Endothelial cell of umbilical vein (primary cell): ENCODE results near the gene GSN. TPM values are rescaled to one million over a fixed set of nuclear protein-coding genes. Genes with fewer than 3 reads are reported as not detected.

ENCODE experiments used
- BruUV-seq: library from RNA; stranded (reverse); fragments of 400-500 nt; replicated peaks from 2 replicates; lab custom pipeline; 2021; lab: Mats Ljungman, UMichigan
- CTCF ChIA-PET: fragments of 300-600, 350-600 bp; sonication (Branson Sonifier 250); formaldehyde crosslinking; loops from one replicate; lab custom pipeline; 2021; ENCODE audit warnings: antibody characterized with exemption, inconsistent platforms; lab: Charles Lee
- POLR2A ChIA-PET: fragments of 300-600, 350-600 bp; sonication (Branson Sonifier 250); formaldehyde crosslinking; loops from one replicate; lab custom pipeline; 2021; ENCODE audit warnings: antibody characterized with exemption, inconsistent platforms; lab: Charles Lee
- DNase-seq: peaks from one replicate; pipeline ENCODE4 v3.0.0-alpha.2; 2011; ENCODE audit warnings: low read depth, low spot score
- FAIRE-seq: peaks from 2 replicates; lab custom pipeline; 2011; peaks lifted over from hg19 to GRCh38; lab: Jason Lieb, UNC
- H2AFZ ChIP-seq: 2 replicates; pipeline ENCODE4 v1.6.0; 2012; ENCODE audit warnings: low read depth, low read length, control low read depth, inconsistent platforms
- H3K27ac ChIP-seq: 2 replicates; pipeline ENCODE4 v1.5.1; 2011; ENCODE audit warnings: low read depth, mild to moderate bottlenecking, control low read depth, low read length, moderate library complexity; ENCODE audit not compliant: insufficient read depth
- H3K27me3 ChIP-seq, 2 experiments: 2 replicates each; pipeline versions ENCODE4 v1.6.0 to v1.6.1; 2011; ENCODE audit warnings: low read length in 2 of 2, mixed read lengths in 1 of 2; ENCODE audit not compliant: control insufficient read depth in 2 of 2, insufficient read depth in 2 of 2
- H3K36me3 ChIP-seq, 2 experiments: 2 replicates in 1 of 2; 3 replicates in 1 of 2; pipeline ENCODE4 v1.5.1; 2011; ENCODE audit warnings: low read length in 2 of 2, mild to moderate bottlenecking in 1 of 2, moderate library complexity in 1 of 2; ENCODE audit not compliant: control insufficient read depth in 2 of 2, insufficient read depth in 2 of 2; ENCODE audit errors: extremely low read depth in 1 of 2
- H3K4me1 ChIP-seq: 3 replicates; pipeline ENCODE4 v1.5.1; 2011; ENCODE audit warnings: mild to moderate bottlenecking, low read length; ENCODE audit not compliant: control insufficient read depth, insufficient read depth; ENCODE audit errors: extremely low read depth
- H3K4me2 ChIP-seq: 2 replicates; pipeline ENCODE4 v1.6.1; 2011; ENCODE audit warnings: low read length, control low read depth, mixed read lengths; ENCODE audit not compliant: insufficient read depth
- H3K4me3 ChIP-seq, 3 experiments: fragments of 200-600 bp in 1 of 3; sonication (generic), shearing (Covaris generic) in 1 of 3; replicated peaks in 1 of 3; 2 replicates each; pipeline ENCODE4 v1.5.1; 2011 to 2016; ENCODE audit warnings: control low read depth in 3 of 3, low read length in 3 of 3, mild to moderate bottlenecking in 2 of 3, inconsistent platforms in 1 of 3, low read depth in 1 of 3, moderate library complexity in 1 of 3; ENCODE audit not compliant: insufficient read depth in 1 of 3
- H3K79me2 ChIP-seq: 2 replicates; pipeline ENCODE4 v1.6.0; 2012; ENCODE audit warnings: low read length, inconsistent platforms; ENCODE audit not compliant: control insufficient read depth, insufficient read depth
- H3K9ac ChIP-seq: replicated peaks from 2 replicates; pipeline ENCODE3; 2011; ENCODE audit warnings: low read length, control low read depth; ENCODE audit not compliant: insufficient read depth; ENCODE audit errors: extremely low read depth
- H3K9me1 ChIP-seq: replicated peaks from 3 replicates; pipeline ENCODE4 v1.6.0; 2011; ENCODE audit warnings: mild to moderate bottlenecking, low read length; ENCODE audit not compliant: control insufficient read depth, insufficient read depth; ENCODE audit errors: extremely low read depth
- H3K9me3 ChIP-seq: replicated peaks from 2 replicates; pipeline ENCODE4 v1.5.1; 2012; ENCODE audit warnings: low read length, inconsistent platforms; ENCODE audit not compliant: control insufficient read depth, insufficient read depth
- H4K20me1 ChIP-seq: replicated peaks from 2 replicates; pipeline ENCODE3; 2011; ENCODE audit warnings: mild to moderate bottlenecking, low read length; ENCODE audit not compliant: control insufficient read depth, insufficient read depth; ENCODE audit errors: extremely low read depth
- CTCF ChIP-seq, 2 donors: IDR thresholded peaks; 1 replicate in 1 of 2; 2 replicates in 1 of 2; pipeline ENCODE4 v1.5.1; 2011; ENCODE audit warnings: low read length in 2 of 2, mild to moderate bottlenecking in 2 of 2, moderate library complexity in 2 of 2, control low read depth in 1 of 2, inconsistent platforms in 1 of 2, low read depth in 1 of 2; ENCODE audit not compliant: insufficient read depth in 1 of 2; ENCODE audit errors: extremely low read depth in 1 of 2
- EZH2 ChIP-seq: IDR thresholded peaks from 2 replicates; pipeline ENCODE4 v1.6.1; 2012; ENCODE audit warnings: borderline replicate concordance, low read depth, mild to moderate bottlenecking, moderate library complexity, low read length, inconsistent platforms; ENCODE audit not compliant: severe bottlenecking
- FOS ChIP-seq: IDR thresholded peaks from 2 replicates; pipeline ENCODE4 v1.6.1; 2011; ENCODE audit warnings: mild to moderate bottlenecking, low read length, moderate library complexity, borderline replicate concordance; ENCODE audit not compliant: insufficient read depth
- GATA2 ChIP-seq: IDR thresholded peaks from 2 replicates; pipeline ENCODE4 v1.7.0; 2011; ENCODE audit warnings: low read depth, mild to moderate bottlenecking, moderate library complexity, mixed read lengths, low read length; ENCODE audit not compliant: insufficient read length, insufficient read depth
- JUN ChIP-seq: IDR thresholded peaks from 2 replicates; pipeline ENCODE4 v1.6.1; 2011; ENCODE audit warnings: borderline replicate concordance, low read depth; ENCODE audit not compliant: insufficient read length, insufficient read depth
- MAX ChIP-seq: IDR thresholded peaks from 2 replicates; pipeline ENCODE4 v1.6.1; 2011; ENCODE audit not compliant: insufficient read depth, insufficient read length
- MYC ChIP-seq: IDR thresholded peaks from one replicate; pipeline ENCODE4 v1.6.1; 2011; ENCODE audit warnings: mild to moderate bottlenecking, low read depth, low read length
- POLR2A ChIP-seq: IDR thresholded peaks from 2 replicates; pipeline ENCODE4 v1.6.1; 2012; ENCODE audit warnings: low read depth, mild to moderate bottlenecking, control low read depth, low read length
- POLR2AphosphoS5 ChIP-seq: IDR thresholded peaks from 2 replicates; pipeline ENCODE4 v1.6.1; 2012; ENCODE audit warnings: low read depth, mild to moderate bottlenecking, control low read depth, low read length, moderate library complexity; ENCODE audit not compliant: insufficient read depth
- dilution Hi-C: fragments of 300-500 bp; cut with MboI; formaldehyde crosslinking; loops from one replicate; pipeline ENCODE4 v1.15.0; 2019; ENCODE audit warnings: low sequenced_read_pairs; ENCODE audit not compliant: extremely low pct_ligation_motif_present
- intact Hi-C: fragments of 100-400 bp; cut with micrococcal nuclease; formaldehyde crosslinking; loops from one replicate; pipeline ENCODE4 v1.10.0; 2022
- polyA plus RNA-seq, 4 experiments: library from polyadenylated mRNA; depleted of rRNA in 3 of 4; stranded (reverse) in 3 of 4; unstranded in 1 of 4; fragments of >200 nt; gene quantifications; 2 replicates each; pipeline versions ENCODE4 v1.2.1 to v1.2.3, GENCODE V29; 2011 to 2012; ENCODE audit warnings: missing spikeins in 1 of 4
- total RNA-seq: library from RNA; stranded (reverse); gene quantifications from 2 replicates; pipeline ENCODE4 v1.2.3, GENCODE V29; 2021

Gene GSN
- total and polyA plus RNA-seq, 2 donors (not counting 3 experiments of a cell fraction or from before 2014, with no cell fraction given), result 130 to 232 TPM

GRCh38 chr9:121324755-121325154 is 56.8 kb downstream of the GSN start:
- no peaks in the 10 kb centered on the region for H3K9me1 ChIP-seq
- DNase-seq, result no peak
- H2AFZ ChIP-seq, result no peak overlapping the region
- peaks cover 1 to 23% of the 10 kb centered on the region in 2 experiments for H3K36me3 ChIP-seq
- peaks cover 28% of the 10 kb centered on the region for H3K4me1 ChIP-seq
- no peak for FAIRE-seq
- H3K4me3 ChIP-seq, result no peak overlapping the region
- POLR2A ChIA-PET, result no interaction called here
- intact Hi-C loops, result no loop called here
- H3K9ac ChIP-seq, result no peak overlapping the region
- H3K9me3 ChIP-seq, result no peaks in the 10 kb centered on the region
- CTCF ChIA-PET, result interaction anchor here (0.6 to 1.9 kb wide), 4 partner anchors 10 to 75 kb away, joined by 3 to 12 read pairs (median 8); no protein-coding TSS in a partner anchor
- H3K4me2 ChIP-seq, result no peak overlapping the region
- no peaks in the 10 kb centered on the region for H3K27me3 ChIP-seq
- no peaks in the 10 kb centered on the region for H4K20me1 ChIP-seq
- dilution Hi-C loops, result no loop called here
- BruUV-seq, result no TSS peak
- H3K79me2 ChIP-seq, result no peaks in the 10 kb centered on the region
- peak overlapping the region; percentile 50 for H3K27ac ChIP-seq
- TF ChIP-seq FOS, result no peak
- no peak for TF ChIP-seq POLR2AphosphoS5
- TF ChIP-seq MAX, result no peak
- no peak for TF ChIP-seq POLR2A
- TF ChIP-seq EZH2, result no peak
- TF ChIP-seq CTCF (IDR thresholded peaks at IDR 0.05; ENCODE audit: extremely low read depth in 1 of 2, insufficient read depth in 1 of 2, low read depth in 1 of 2, low read length in 2 of 2), result no peak
- TF ChIP-seq GATA2, result no peak
- TF ChIP-seq JUN, result no peak
- no peak for TF ChIP-seq MYC
